22Rv1 (cell line): ENCODE results near the gene SSMEM1.
"Not testable (repeated sequence)": the region's sequence is repeated elsewhere in the genome, so short reads cannot be mapped to it uniquely, and the experiment has no call there.

Experiments
- CTCF ChIP-seq: fragments of 450-650 bp; IDR thresholded peaks from 2 replicates; pipeline ENCODE4 v1.5.1; 2017; ENCODE audit warnings: mild to moderate bottlenecking
- ZFX ChIP-seq: fragments of 450-650 bp; IDR thresholded peaks from 2 replicates; pipeline ENCODE4 v1.6.1; 2017; ENCODE audit warnings: antibody characterized with exemption, borderline replicate concordance

- not testable (repeated sequence) for TF ChIP-seq CTCF, ZFX
Measured at GRCh38 chr7:130249626-130250025, 42.0 kb downstream of the SSMEM1 start.
